H4 (cell line): ENCODE results near the gene ARL4D. TPM values are rescaled to one million over a fixed set of nuclear protein-coding genes. Genes with fewer than 3 reads are reported as not detected.
"Not testable (repeated sequence)": the region's sequence is repeated elsewhere in the genome, so short reads cannot be mapped to it uniquely, and the experiment has no call there.

Experiments used
- DNase-seq: peaks from one replicate; pipeline ENCODE4 v3.0.0-alpha.2; 2015; ENCODE audit warnings: low spot score
- total RNA-seq: library from RNA; depleted of rRNA; stranded (reverse); fragments of >200 nt; shearing (Covaris generic); gene quantifications from 2 replicates; pipeline ENCODE4 v1.2.3, GENCODE V29; 2014

Gene ARL4D
- total RNA-seq, 1 experiment from 2014 or later: 6.1 TPM

GRCh38 chr17:43395165-43395564 is 3.6 kb upstream of the ARL4D start:
- DNase-seq: no peak

- DNase-seq: no peak
Measured at GRCh38 chr17:43396491-43397060, 2.2 kb upstream of the ARL4D start.

GRCh38 chr17:43399839-43400328 is 1.1 kb downstream of the ARL4D start:
- DNase-seq: no peak

GRCh38 chr17:43400943-43401717 is 2.3 kb downstream of the ARL4D start:
- peak; percentile 91 for DNase-seq

GRCh38 chr17:43402078-43402477 is 3.3 kb downstream of the ARL4D start:
- DNase-seq: no peak

GRCh38 chr17:43402567-43402966 is 3.8 kb downstream of the ARL4D start:
- no peak for DNase-seq

- no peak for DNase-seq
Measured at GRCh38 chr17:43403846-43404245, 5.1 kb downstream of the ARL4D start.

GRCh38 chr17:43405861-43406260 is 7.1 kb downstream of the ARL4D start:
- no peak for DNase-seq

GRCh38 chr17:43406676-43407645 is 8.2 kb downstream of the ARL4D start:
- DNase-seq: peak; percentile 73

- DNase-seq: no peak
Measured at GRCh38 chr17:43409131-43409530, 10.3 kb downstream of the ARL4D start.

GRCh38 chr17:43410557-43411368 is 12.0 kb downstream of the ARL4D start:
- no peak for DNase-seq

GRCh38 chr17:43411369-43411677 is 12.5 kb downstream of the ARL4D start:
- no peak for DNase-seq

- DNase-seq: no peak
Measured at GRCh38 chr17:43411749-43412148, 13.0 kb downstream of the ARL4D start.

GRCh38 chr17:43412166-43412565 is 13.4 kb downstream of the ARL4D start:
- DNase-seq: no peak

- DNase-seq: peak; percentile 29
Measured at GRCh38 chr17:43416998-43417890, 18.5 kb downstream of the ARL4D start.

GRCh38 chr17:43418441-43419374 is 19.9 kb downstream of the ARL4D start:
- peak; percentile 80 for DNase-seq

GRCh38 chr17:43419375-43419882 is 20.6 kb downstream of the ARL4D start:
- not testable (repeated sequence) for DNase-seq

GRCh38 chr17:43423777-43424455 is 25.1 kb downstream of the ARL4D start:
- DNase-seq: no peak
